NCI-H1092 treated with DMSO at 0.1 percent for 48 hours (cell line): Measurements from ENCODE around the gene BRPF3.
"Not testable (repeated sequence)": the region's sequence is repeated elsewhere in the genome, so short reads cannot be mapped to it uniquely, and the experiment has no call there.

ENCODE experiments used
- DNase-seq: peaks from one replicate; lab custom pipeline; 2025; lab: John Stamatoyannopoulos, UW

The BRPF3 gene

GRCh38 chr6:36200154-36200891, 3.8 kb downstream of the BRPF3 start:
- DNase-seq, result no peak

- no peak for DNase-seq
Observed at GRCh38 chr6:36200998-36201596, 4.6 kb downstream of the BRPF3 start.

GRCh38 chr6:36201612-36202011, 5.1 kb downstream of the BRPF3 start:
- DNase-seq, result no peak

GRCh38 chr6:36202101-36202500, 5.6 kb downstream of the BRPF3 start:
- DNase-seq, result no peak

- no peak for DNase-seq
Observed at GRCh38 chr6:36204068-36204753, 7.7 kb downstream of the BRPF3 start.

- no peak for DNase-seq
Observed at GRCh38 chr6:36207155-36207554, 10.6 kb downstream of the BRPF3 start.

- DNase-seq, result no peak
Observed at GRCh38 chr6:36209606-36210005, 13.1 kb downstream of the BRPF3 start.

GRCh38 chr6:36210182-36210581, 13.6 kb downstream of the BRPF3 start:
- no peak for DNase-seq

- DNase-seq, result no peak
Observed at GRCh38 chr6:36210886-36211595, 14.5 kb downstream of the BRPF3 start.

- no peak for DNase-seq
Observed at GRCh38 chr6:36216559-36216958, 20.0 kb downstream of the BRPF3 start.

- no peak for DNase-seq
Observed at GRCh38 chr6:36217188-36217587, 20.6 kb downstream of the BRPF3 start.

GRCh38 chr6:36217946-36218345, 21.4 kb downstream of the BRPF3 start:
- DNase-seq, result no peak

- not testable (repeated sequence) for DNase-seq
Observed at GRCh38 chr6:36218516-36218915, 22.0 kb downstream of the BRPF3 start.

GRCh38 chr6:36219081-36219480, 22.5 kb downstream of the BRPF3 start:
- DNase-seq, result no peak

- DNase-seq, result no peak
Observed at GRCh38 chr6:36220226-36220625, 23.7 kb downstream of the BRPF3 start.

- no peak for DNase-seq
Observed at GRCh38 chr6:36221674-36222073, 25.1 kb downstream of the BRPF3 start.

GRCh38 chr6:36222924-36223323, 26.4 kb downstream of the BRPF3 start:
- no peak for DNase-seq

GRCh38 chr6:36223706-36224105, 27.2 kb downstream of the BRPF3 start:
- no peak for DNase-seq

- DNase-seq, result no peak
Observed at GRCh38 chr6:36224918-36225461, 28.4 kb downstream of the BRPF3 start.

GRCh38 chr6:36226438-36227047, 30.0 kb downstream of the BRPF3 start:
- DNase-seq, result no peak

- DNase-seq, result no peak
Observed at GRCh38 chr6:36227379-36228228, 31.1 kb downstream of the BRPF3 start.
